Dermis microvascular lymphatic vessel endothelial cell (primary cell): ENCODE data around the gene FHIT. TPM values are rescaled to one million over a fixed set of nuclear protein-coding genes. Genes with fewer than 3 reads are reported as not detected.
A peak's percentile ranks its signal among the peaks of the same experiment; 100 is the strongest.

Source experiments
- DNase-seq, 2 donors: peaks; one replicate each; pipeline versions ENCODE4 v3.0.0 to v3.0.0-alpha.2; 2010; ENCODE audit warnings: low read depth in 2 of 2
- total RNA-seq: library from RNA; depleted of rRNA; stranded (reverse); fragments of >200 nt; gene quantifications from 2 replicates; pipeline ENCODE4 v1.2.1, GENCODE V29; 2014

The FHIT gene
- total RNA-seq, 1 donor from 2014 or later: 0.51 TPM

DNA sequence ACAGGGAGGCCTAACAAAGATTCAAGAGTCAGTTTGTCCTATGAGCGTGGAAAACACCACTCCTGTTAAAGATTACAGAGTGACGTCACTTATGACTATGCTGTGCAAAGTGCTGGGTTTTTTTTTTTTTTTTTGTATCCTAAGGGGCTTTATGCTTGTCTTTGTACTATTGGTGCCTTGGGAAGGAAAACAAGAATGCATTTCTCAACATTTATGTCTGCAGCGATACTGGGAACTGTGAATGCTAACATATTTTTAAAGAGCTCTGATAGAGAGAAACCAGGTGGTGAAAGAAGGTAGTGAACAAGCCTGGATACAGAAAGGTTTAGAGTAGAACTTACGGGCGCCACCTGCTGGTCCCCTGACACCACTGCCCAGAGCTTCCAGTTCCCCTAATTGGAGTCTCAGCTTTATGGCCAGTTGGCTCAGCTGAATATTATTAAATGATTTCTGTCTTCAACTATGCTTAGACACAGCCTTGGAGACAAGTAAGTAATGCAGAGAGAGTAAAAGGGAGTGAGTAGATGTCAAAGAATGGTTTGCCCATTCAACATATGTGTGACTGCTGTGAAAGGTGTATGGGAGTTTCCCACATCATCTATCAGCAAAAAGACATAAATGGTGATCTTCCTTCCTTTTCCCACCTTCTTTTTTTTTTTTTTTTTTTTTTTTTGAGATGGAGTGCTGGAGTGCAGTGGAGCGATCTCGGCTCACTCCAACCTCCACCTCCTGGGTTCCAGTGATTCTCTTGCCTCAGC is 1393.5 kb downstream of the FHIT start:
- DNase-seq: peak; percentile 35 to 75

- no peak for DNase-seq
Observed at GRCh38 chr3:59856934-59857460, 1394.3 kb downstream of the FHIT start.

GRCh38 chr3:59854061-59854709 is 1397.1 kb downstream of the FHIT start:
- no peak for DNase-seq

DNA sequence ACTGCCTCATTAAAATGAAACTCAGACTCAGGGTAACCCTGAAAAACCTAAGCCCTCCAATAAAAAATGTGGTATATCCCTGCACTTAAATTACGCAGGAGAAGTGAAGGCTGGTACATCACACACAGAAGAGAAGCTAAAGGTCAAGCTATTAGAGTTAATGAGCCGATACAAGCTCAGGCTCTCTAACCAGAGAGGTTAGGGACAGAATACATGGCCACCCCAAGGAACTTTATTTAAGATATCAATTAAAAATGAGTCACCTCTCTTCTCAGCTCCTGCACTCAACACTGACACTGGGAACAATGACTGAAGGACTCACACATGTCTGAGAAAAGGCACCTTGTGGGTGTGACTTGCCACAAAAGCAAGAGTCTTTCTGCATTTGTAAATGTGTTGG is 1400.8 kb downstream of the FHIT start:
- DNase-seq: no peak

- DNase-seq: no peak
Observed at GRCh38 chr3:59845386-59845785, 1405.9 kb downstream of the FHIT start.

DNA sequence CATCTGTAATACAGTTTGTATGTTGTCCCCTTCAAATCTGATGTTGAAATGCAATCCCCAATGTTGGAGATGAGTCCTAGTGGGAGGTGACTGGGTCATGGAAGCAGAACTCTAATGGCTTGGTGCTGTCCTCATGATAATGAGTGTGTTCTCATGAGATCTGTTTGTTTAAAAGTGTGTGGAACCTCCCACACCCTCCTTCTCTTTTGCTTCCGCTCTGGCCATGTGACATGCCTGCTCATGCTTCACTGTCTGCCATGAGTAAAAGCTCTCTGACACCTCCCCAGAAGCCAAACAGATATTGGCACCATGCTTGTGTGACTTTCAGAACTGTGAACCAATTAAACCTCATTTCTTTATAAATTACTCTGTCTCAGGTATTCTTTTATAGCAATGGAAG is 1407.4 kb downstream of the FHIT start:
- DNase-seq: no peak

- DNase-seq: no peak
Observed at GRCh38 chr3:59839810-59840515, 1411.3 kb downstream of the FHIT start.

DNA sequence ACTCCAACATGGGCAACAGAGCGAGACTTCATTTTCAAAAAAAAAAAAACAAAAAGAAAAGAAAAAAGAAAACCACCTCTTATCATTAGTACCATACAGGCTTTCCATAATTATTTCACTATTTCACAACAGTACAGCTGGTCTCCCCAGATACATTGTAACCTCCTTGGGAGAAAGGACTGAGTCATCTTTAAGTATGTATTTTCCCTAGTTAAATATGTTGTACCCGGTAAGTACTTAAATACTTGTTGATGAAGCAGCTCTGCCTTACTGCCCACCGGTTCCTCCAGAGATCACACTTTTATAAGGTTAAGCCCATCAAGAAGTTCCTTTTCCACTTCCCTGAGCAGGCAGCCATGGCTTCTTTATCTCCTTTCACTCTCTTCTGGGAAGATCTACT is 1412.0 kb downstream of the FHIT start:
- no peak for DNase-seq

- DNase-seq: no peak
Observed at GRCh38 chr3:59836531-59836930, 1414.7 kb downstream of the FHIT start.

DNA sequence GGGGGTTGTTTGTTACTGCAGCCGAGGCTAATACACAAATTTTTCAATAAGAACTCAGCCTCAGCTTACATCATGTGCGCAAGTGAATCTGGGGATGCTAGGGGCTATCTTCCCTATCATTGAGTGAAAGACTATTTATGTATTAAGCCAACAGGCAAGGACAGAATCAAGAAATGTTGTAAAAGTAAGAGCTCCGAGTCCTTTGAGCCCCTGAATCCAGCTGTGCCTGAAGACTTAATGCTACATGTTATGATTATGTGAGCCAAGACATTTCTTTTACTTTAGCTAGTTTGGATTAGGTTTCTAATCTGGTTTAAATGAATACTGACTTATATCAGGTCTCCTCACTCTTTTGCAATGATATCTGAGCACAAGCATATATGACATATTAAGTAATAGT is 1418.5 kb downstream of the FHIT start:
- DNase-seq: no peak

DNA sequence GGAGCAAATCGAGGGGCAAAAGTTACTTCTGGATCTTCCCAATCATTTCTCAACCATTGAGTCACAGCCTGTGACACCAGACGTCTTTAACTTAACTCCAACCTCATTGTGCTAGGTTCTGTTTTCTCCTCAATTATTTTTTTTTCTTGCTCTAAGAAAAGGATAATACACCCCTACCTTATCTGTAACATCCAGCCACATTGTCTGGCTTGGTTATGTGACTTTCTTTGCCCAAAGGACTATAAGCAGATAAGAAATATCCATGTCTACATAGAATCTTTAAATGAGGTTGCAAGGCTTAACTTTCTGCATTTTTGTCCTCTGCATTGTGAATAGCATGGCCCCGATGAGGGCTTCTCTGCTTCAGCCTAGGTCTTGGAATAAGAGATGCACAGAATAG is 1419.0 kb downstream of the FHIT start:
- no peak for DNase-seq

DNA sequence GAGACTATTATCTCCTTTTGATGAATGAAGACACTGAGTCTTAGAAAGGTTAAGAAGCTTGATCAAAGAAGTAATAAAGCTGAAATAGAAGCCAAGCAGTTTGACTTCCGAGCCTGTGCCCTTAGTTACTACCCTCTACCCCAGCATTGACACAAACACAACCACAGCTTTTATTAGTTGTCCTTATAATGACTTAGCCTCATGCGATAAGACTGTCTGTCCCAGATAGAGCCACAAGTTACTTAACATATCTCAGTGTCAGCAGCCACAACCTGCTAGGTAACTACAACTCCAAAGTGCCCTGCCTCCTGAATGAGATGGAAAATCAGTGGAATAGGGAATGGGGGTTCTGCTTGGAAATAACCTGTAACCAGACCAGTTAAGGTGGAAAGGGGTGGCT is 1419.9 kb downstream of the FHIT start:
- no peak for DNase-seq

DNA sequence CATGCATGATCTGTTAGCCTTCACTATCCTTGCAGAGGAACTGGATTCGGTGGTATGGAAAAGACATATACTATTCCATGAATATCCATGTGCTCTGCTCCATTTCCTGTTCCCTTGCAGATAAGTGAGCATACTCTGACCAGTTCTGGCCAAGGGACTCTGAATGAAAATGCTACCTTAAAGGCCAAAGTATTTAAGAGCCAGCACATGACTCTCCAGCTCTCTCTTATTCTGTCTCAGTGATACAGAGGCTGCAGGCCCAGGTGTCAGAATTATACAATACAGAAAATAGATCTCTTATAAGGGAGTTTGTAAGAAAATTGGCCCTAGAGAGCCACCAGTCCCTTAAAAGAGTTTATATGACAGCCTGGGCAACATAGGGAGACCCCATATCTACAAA is 1421.7 kb downstream of the FHIT start:
- no peak for DNase-seq

- DNase-seq: no peak
Observed at GRCh38 chr3:59824876-59825275, 1426.4 kb downstream of the FHIT start.

DNA sequence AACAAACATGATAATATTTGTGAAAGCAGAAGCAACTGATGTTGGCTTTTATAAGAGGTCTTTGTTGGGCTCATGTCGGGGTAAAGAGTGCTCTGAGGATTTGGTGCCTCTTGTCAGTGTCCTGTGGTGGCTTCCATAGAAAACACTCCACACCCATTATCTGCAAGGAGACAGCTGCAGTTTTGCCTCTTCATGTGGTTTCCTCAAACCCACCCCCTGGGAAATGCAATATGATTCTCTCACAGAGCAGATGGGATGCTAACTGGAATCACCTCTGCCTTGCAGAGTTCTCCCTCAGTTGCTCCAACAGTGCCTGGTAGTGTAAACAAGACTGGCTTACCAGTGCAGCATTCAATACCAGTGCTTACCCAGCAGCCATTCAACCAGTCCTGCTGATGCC is 1430.0 kb downstream of the FHIT start:
- no peak for DNase-seq

DNA sequence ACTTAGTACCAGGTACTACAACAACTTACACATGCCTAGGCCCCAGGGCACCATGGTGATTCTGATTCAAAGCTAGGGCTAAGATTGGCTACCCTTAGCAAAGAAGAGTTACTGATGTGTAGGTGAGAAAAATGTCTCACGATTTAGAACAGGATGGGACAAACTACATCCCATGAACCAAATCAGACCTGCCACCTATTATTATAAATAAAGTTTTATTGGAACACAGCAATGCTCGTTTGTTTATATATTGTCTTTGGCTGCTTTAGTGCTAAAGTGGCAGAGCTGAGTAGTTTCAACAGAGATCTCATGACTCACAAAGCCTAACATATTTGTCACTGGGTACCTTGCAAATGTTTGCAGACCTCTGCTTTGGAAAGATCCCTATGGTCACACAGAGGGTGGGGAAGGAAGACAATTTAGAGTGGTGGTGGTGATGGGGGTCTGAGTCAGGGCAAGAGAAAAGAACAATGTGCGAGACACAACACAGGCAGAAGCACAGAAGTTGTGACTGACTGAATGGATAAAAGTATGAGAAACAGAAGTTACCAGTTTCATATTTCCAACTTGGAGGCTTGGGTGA is 1430.8 kb downstream of the FHIT start:
- DNase-seq: no peak

DNA sequence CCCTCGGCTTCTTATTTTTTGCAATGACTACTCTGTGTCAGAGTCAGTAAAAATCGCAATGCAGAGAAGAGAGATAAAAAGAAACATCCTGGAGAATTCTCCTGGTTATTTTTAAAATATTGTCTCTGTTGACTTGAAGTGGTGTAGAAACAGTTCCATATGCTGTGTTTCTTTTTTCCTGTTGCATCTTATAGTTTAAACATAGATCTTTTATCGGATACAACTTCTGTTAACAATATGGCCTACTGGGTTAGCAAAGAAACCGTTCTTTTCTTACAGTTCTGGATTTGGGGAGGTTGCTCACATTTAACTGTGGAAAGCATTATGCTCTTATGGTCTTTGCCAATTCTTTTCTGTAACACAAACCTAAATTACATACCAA is 1432.3 kb downstream of the FHIT start:
- DNase-seq: no peak

DNA sequence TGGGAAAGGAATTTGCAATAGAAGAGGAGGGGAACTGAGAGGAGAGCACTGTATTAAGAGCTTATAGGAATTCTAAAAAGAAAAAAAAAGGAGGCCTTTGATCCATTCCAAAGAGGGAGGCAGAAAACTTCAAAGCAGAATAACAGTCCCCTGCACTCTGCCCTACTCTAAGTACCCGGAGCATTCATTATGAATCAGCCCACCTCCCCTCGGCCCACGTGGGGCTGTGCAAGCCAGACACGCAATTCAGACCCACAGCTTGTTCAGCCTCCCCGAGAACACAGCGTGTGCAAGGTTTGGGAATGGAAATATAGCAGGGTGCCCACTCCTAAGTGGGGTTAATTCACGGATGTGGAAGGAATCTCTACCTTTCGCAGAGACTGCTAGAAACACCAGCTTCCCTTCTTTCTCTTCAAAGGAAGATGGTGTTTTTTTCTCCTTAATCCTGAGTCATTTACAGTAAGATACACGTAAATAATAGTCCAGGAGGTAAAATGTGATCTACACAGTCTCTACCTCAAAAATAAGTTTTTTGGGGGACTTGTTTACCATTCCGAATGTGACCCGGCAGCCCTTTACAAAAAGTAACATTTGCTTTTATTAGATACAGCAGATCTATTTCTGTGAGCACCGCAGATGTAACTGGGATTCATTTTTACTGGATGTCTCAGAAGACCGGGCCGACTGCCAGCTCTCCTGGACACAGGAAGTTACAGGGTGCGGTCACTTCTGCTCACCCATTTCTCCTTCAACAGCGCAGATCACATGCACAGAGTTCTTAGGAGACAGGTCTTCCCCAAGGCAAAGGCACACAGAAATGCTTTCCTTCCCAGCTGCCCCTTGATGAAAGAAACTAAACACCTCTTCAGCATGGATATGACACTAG is 1433.0 kb downstream of the FHIT start:
- DNase-seq: no peak

- no peak for DNase-seq
Observed at GRCh38 chr3:59817511-59817910, 1433.7 kb downstream of the FHIT start.

- no peak for DNase-seq
Observed at GRCh38 chr3:59816312-59816711, 1434.9 kb downstream of the FHIT start.

GRCh38 chr3:59813148-59813538 is 1438.1 kb downstream of the FHIT start:
- no peak for DNase-seq
